PC-3 (cell line): ENCODE data around the gene FOXN3. TPM values are rescaled to one million over a fixed set of nuclear protein-coding genes. Genes with fewer than 3 reads are reported as not detected.

Source experiments
- ATAC-seq: fragments of 200-7000 bp; cut with Tn5 transposase; 2 replicates; pipeline ENCODE4 v1.9.1; 2020; ENCODE audit warnings: mild to moderate bottlenecking, moderate library complexity
- BruUV-seq: library from RNA; stranded (reverse); fragments of 400-500 nt; replicated peaks from 2 replicates; lab custom pipeline; 2021; lab: Mats Ljungman, UMichigan
- CTCF ChIA-PET: fragments of 300-600 bp; sonication (Branson Sonifier 250); formaldehyde crosslinking; loops from one replicate; lab custom pipeline; 2022; ENCODE audit warnings: antibody characterized with exemption; lab: Charles Lee
- POLR2A ChIA-PET: fragments of 300-600 bp; sonication (Branson Sonifier 250); formaldehyde crosslinking; loops from one replicate; lab custom pipeline; 2022; ENCODE audit warnings: antibody characterized with exemption; ENCODE audit not compliant: unreplicated experiment; lab: Charles Lee
- DNase-seq: peaks from one replicate; pipeline ENCODE4 v3.0.0-alpha.2; 2015
- H2AFZ ChIP-seq: fragments of 300-600 bp; sonication (generic); 2 replicates; pipeline ENCODE4 v1.6.0; 2016; ENCODE audit warnings: antibody characterized with exemption, low read length
- H3F3A ChIP-seq: fragments of 300-600 bp; sonication (generic); one replicate; pipeline ENCODE4 v1.6.0; 2017; ENCODE audit warnings: antibody characterized with exemption, low read length, control low read depth, mild to moderate bottlenecking; ENCODE audit not compliant: unreplicated experiment
- H3K27ac ChIP-seq: fragments of 300-600 bp; sonication (generic); 2 replicates; pipeline ENCODE4 v1.5.1; 2016; ENCODE audit warnings: mild to moderate bottlenecking, low read length
- H3K27me3 ChIP-seq: fragments of 300-600 bp; sonication (generic); 2 replicates; pipeline ENCODE4 v1.6.1; 2016; ENCODE audit warnings: low read length, mixed read lengths
- H3K36me3 ChIP-seq: fragments of 300-600 bp; sonication (generic); 2 replicates; pipeline ENCODE4 v1.6.1; 2016; ENCODE audit warnings: low read depth, mixed run types, low read length, mixed read lengths
- H3K4me1 ChIP-seq: fragments of 300-600 bp; sonication (generic); 2 replicates; pipeline ENCODE4 v1.5.1; 2016; ENCODE audit warnings: low read length; ENCODE audit not compliant: insufficient read depth
- H3K4me2 ChIP-seq: fragments of 300-600 bp; sonication (generic); 2 replicates; pipeline ENCODE4 v1.6.0; 2016; ENCODE audit warnings: low read length
- H3K4me3 ChIP-seq: fragments of 300-600 bp; sonication (generic); 2 replicates; pipeline ENCODE4 v1.5.1; 2016; ENCODE audit warnings: mild to moderate bottlenecking, low read length, mixed read lengths
- H3K79me2 ChIP-seq: fragments of 300-600 bp; sonication (generic); 2 replicates; pipeline ENCODE4 v1.6.1; 2017; ENCODE audit warnings: low read length, mixed read lengths
- H3K9ac ChIP-seq: fragments of 300-600 bp; sonication (generic); 2 replicates; pipeline ENCODE4 v1.6.0; 2016; ENCODE audit warnings: mild to moderate bottlenecking, low read length
- H3K9me2 ChIP-seq: fragments of 300-600 bp; sonication (generic); replicated peaks from 2 replicates; pipeline ENCODE4 v1.6.1; 2016; ENCODE audit warnings: mixed run types, low read length, mixed read lengths
- H3K9me3 ChIP-seq: fragments of 300-600 bp; sonication (generic); 2 replicates; pipeline ENCODE4 v1.6.1; 2016; ENCODE audit warnings: low read length, mixed read lengths
- H4K20me1 ChIP-seq: fragments of 300-600 bp; sonication (generic); 2 replicates; pipeline ENCODE4 v1.6.1; 2016; ENCODE audit warnings: low read length, mixed read lengths
- EZH2 ChIP-seq: fragments of 300-600 bp; sonication (generic); IDR thresholded peaks from one replicate; pipeline ENCODE4 v1.6.1; 2017; ENCODE audit warnings: antibody characterized with exemption, mild to moderate bottlenecking, low read length; ENCODE audit not compliant: unreplicated experiment
- EZH2phosphoT487 ChIP-seq: fragments of 300-600 bp; sonication (generic); IDR thresholded peaks from 2 replicates; pipeline ENCODE4 v1.6.1; 2018; ENCODE audit warnings: mild to moderate bottlenecking, antibody characterized with exemption, low read length, borderline replicate concordance
- intact Hi-C: fragments of 100-400 bp; cut with micrococcal nuclease; formaldehyde crosslinking; loops from 2 replicates; pipeline ENCODE4 v1.9.0; 2023
- total RNA-seq: library from RNA; depleted of rRNA; stranded (reverse); fragments of >200 nt; gene quantifications from 2 replicates; pipeline ENCODE4 v1.2.3, GENCODE V29; 2014
- TF ChIP-seq, protein P1 (sequence below): fragments of 300-600 bp; sonication (generic); conservative IDR thresholded peaks from 2 replicates; pipeline ENCODE4 v1.5.1; 2017; ENCODE audit warnings: antibody characterized with exemption, low read depth, mild to moderate bottlenecking, low read length

FOXN3 gene
- total RNA-seq, 1 experiment from 2014 or later = 13.3 TPM

- TF ChIP-seq, protein P1, sequence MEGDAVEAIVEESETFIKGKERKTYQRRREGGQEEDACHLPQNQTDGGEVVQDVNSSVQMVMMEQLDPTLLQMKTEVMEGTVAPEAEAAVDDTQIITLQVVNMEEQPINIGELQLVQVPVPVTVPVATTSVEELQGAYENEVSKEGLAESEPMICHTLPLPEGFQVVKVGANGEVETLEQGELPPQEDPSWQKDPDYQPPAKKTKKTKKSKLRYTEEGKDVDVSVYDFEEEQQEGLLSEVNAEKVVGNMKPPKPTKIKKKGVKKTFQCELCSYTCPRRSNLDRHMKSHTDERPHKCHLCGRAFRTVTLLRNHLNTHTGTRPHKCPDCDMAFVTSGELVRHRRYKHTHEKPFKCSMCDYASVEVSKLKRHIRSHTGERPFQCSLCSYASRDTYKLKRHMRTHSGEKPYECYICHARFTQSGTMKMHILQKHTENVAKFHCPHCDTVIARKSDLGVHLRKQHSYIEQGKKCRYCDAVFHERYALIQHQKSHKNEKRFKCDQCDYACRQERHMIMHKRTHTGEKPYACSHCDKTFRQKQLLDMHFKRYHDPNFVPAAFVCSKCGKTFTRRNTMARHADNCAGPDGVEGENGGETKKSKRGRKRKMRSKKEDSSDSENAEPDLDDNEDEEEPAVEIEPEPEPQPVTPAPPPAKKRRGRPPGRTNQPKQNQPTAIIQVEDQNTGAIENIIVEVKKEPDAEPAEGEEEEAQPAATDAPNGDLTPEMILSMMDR = peak; percentile 67
- no peak for TF ChIP-seq EZH2
- 0 out of 2 replicates have a peak, but pooled peaks have one; percentile 54 for TF ChIP-seq EZH2phosphoT487
- ATAC-seq (peak; percentile 62), DNase-seq (peak; percentile 80)
- POLR2A ChIA-PET = no interaction called here
- Histone ChIP-seq H3K4me1 (peaks cover 33% of the 10 kb centered on the region), H3K9me3 (no peaks in the 10 kb centered on the region), H3F3A (no peaks in the 10 kb centered on the region), H3K36me3 (no peaks in the 10 kb centered on the region), H2AFZ (peak overlapping the region; percentile 99), H3K9me2 (no peaks in the 10 kb centered on the region), H3K27ac (peak overlapping the region; percentile 29), H4K20me1 (no peaks in the 10 kb centered on the region), H3K79me2 (peaks cover 8% of the 10 kb centered on the region; the same call in 1 of the 2 replicates), H3K4me3 (peak overlapping the region; percentile 92), H3K4me2 (peak overlapping the region; percentile 99), H3K27me3 (no peaks in the 10 kb centered on the region), H3K9ac (peak overlapping the region; percentile 72)
- intact Hi-C loops = loop anchor here (1.0 to 10.0 kb wide), 9 partner anchors 90 to 500 kb away; no protein-coding TSS in a partner anchor
- BruUV-seq = TSS peak; percentile 78
- CTCF ChIA-PET = no interaction called here
These were observed 612 bp upstream of the FOXN3 start for GRCh38 chr14:89417465-89418225.

DNA sequence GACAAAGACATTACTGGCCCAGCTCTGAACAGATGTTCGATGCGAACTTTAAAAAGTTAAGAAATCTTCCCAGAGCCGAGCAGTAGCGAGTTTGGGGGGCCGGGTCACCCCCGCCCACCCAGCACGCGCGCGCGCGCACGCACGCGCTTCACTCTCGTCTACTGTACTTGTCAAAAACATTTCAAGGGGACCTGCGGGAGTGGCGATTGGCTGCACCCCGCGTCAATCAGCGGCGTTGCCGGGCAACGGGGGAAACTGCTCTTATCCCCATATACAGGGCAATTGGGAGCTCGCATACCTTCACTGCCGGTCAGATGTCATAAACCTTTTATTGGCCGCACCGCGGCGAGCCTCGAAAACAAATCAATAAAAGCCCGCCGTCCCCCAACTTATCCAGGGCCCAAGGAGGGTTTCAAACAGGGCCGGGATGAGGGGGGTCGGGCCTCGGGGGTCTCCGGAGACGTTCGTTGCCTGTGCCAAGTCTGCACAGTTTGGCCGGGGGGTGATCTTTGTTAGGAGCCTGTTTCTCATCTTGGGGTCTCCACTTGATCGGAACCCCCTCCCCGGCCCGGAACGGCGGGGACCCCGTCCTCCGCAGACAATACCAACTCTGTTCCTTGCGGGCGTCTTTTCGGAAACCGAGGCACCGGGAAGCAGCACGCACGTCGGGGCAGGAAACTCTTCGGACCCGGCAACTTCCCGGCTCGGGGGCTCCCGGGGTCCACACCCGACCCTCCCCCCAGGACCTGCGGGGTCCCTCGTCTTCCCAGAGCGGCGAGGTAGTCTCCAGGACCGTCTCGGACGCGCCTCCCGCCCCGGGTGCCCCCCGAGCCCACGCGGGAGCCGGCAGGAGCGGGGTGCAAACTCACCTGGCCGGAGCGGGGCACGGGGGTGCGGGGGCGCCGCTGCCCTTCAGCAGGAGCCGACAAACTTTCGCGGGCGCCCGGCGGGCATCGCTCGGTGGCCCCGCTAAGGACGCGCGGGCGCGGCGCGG lies 734 bp downstream of the FOXN3 start:
- Histone ChIP-seq H3K4me1 (peaks cover 28% of the 10 kb centered on the region), H3K79me2 (peaks cover 8% of the 10 kb centered on the region; the same call in 1 of the 2 replicates), H3F3A (no peaks in the 10 kb centered on the region), H3K9me2 (no peaks in the 10 kb centered on the region), H3K9ac (peak overlapping the region; percentile 43), H4K20me1 (no peaks in the 10 kb centered on the region), H3K9me3 (no peaks in the 10 kb centered on the region), H3K4me2 (peak overlapping the region; percentile 84), H3K27me3 (no peaks in the 10 kb centered on the region), H3K36me3 (no peaks in the 10 kb centered on the region), H2AFZ (peak overlapping the region; percentile 84), H3K4me3 (peak overlapping the region; percentile 95), H3K27ac (no peak overlapping the region)
- BruUV-seq = TSS peak; percentile 33
- intact Hi-C loops = loop anchor here (1.0 to 10.0 kb wide), 10 partner anchors 91 to 538 kb away; partner anchors contain the start of gene EFCAB11
- POLR2A ChIA-PET = interaction anchor here (0.6 to 1.0 kb wide), 3 partner anchors 97 to 538 kb away, joined by 3 to 8 read pairs (median 3); no protein-coding TSS in a partner anchor
- CTCF ChIA-PET = interaction anchor here (0.6 kb wide), 2 partner anchors 225 to 632 kb away, joined by 3 read pairs; no protein-coding TSS in a partner anchor
- DNase-seq = peak; percentile 98
- ATAC-seq = peak; percentile 72
- TF ChIP-seq EZH2 (no peak), EZH2phosphoT487 (no peak)
- TF ChIP-seq, protein P1 = no peak
